NCI-H1694 treated with DMSO at 0.1 percent for 48 hours (cell line): Measurements from ENCODE around the gene BCL6.
A peak's percentile ranks its signal among the peaks of the same experiment; 100 is the strongest.

Source experiments
- DNase-seq: peaks from one replicate; lab custom pipeline; 2025; lab: John Stamatoyannopoulos, UW

BCL6 gene

GRCh38 chr3:187738331-187739093, 6.8 kb downstream of the BCL6 start:
- peak; percentile 81 for DNase-seq

DNA sequence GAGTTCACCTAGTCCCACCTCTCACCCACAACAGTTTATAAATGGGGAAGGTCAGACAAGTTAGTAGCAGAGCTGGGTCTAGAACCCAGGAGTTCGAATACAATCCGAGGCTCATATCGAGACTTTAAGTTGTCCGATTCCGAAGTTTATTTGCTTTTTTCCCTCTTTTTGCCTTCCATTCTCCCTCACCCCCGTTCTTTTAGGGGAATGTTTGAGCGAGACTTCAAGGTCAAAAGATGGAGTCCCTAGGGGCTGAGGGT, 7.3 kb downstream of the BCL6 start:
- no peak for DNase-seq

DNA sequence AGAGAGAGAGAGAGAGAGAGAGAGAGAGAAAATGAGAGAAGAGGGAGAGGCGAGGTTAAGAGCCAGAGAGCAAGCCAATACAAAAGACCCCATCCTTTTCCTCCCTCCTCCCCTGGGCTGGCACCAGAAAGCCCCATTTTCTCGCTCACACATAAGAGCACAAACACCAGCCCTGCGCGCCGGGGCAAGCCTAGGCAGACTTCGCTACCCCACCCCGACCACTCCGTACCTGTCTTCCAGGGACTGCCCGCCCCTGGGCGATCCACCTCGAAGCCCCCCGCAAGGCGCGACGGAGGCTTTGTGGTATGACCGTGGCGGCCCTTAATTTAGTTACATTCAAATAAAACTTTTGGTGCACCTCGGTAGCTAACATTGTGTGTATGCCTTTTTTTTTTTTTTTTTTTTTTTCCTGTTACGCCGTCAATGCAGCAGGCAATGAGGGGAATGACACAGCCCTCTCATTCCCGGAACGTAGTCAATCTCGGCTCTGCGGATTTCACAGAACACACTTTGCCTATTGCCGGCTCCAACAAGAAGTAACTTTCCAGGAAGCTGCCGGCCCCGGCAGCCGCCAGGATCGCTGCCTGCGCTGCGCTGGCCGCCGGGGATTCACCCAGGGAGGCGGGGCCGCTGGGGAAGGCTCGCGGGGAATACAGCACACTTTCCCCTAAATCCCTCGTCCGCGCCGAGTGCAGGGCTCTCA, 7.7 kb downstream of the BCL6 start:
- DNase-seq: no peak

- DNase-seq: no peak
Measured at GRCh38 chr3:187737006-187737367, 8.3 kb downstream of the BCL6 start.

DNA sequence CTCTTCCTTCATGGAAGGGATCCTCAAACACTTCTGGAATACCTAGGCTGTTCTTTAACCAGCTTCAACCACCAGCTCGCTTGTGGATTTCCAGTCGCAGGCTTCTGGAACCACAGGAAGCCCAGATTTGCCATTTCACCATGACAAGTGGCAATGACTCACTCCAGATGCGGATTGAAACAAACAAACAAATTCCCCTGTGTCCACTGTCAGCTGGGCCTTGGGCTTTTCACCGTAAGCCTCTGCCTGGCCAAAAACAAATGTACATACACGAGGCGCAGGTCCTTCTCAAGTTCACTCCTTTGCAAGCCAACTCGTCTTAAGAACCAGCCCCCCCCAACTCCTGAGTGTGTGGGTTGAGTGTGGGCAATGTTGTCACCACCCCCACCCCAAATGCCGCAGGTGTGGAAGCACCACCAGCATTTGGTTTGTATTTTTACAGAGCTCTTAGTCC, 8.8 kb downstream of the BCL6 start:
- no peak for DNase-seq

DNA sequence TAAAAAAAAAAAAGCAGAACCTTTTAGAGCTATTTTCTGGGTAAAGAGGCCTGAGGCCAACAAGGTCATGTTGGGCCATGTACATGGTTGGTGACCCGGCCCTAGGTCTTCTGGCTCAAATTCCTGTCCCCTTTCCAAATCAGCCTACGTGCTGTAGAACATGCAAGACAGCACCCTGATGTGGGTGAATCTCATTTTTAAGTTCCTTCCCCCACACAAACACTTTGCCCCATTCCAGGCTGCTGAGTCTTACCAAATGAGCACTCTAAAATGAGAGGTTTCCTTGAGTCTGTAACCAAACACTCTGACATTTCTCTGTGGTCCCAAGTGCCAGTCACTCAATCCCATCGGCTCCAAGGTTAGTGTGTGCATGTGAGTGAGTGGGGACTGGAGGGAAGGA, 9.4 kb downstream of the BCL6 start:
- no peak for DNase-seq

DNA sequence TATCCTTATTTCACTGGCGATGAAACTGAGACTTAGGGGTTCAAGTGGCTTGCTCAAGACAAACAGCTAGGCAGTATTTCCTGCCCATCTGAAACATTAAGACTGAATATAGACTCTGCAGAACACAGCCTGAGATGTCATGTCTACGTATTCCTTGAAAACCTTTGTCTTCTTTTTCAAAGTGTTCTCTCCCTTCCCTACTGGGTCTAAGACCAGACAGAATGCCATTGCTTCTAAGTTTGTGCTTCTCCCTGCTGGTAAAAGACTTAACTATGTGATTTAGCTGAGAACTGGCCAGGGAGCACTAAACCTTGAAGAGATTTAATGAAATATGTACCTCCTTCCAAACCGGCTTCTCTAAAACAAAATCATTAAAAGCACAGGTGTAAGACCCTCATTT, 9.9 kb downstream of the BCL6 start:
- DNase-seq: no peak

- DNase-seq: no peak
Measured at GRCh38 chr3:187734841-187735240, 10.4 kb downstream of the BCL6 start.

DNA sequence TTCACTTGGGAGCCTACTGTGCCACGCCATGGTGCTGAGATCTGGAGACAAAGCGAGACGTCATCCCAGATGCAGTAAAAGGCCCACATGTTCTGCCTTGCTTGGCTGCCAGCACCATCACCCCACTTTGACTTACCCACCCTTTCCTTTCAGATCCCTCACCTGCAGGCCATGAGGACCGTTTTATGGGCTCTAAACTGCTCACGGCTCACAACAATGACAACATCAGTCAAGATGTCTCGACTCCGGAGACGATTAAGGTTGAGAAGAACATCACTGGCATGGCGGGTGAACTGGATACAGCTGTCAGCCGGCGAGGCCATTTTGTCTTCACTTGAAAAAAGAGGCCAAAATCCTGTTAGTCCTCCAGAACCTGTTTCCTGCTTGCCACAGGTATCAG, 11.9 kb downstream of the BCL6 start:
- no peak for DNase-seq

- no peak for DNase-seq
Measured at GRCh38 chr3:187729598-187729997, 15.7 kb downstream of the BCL6 start.

DNA sequence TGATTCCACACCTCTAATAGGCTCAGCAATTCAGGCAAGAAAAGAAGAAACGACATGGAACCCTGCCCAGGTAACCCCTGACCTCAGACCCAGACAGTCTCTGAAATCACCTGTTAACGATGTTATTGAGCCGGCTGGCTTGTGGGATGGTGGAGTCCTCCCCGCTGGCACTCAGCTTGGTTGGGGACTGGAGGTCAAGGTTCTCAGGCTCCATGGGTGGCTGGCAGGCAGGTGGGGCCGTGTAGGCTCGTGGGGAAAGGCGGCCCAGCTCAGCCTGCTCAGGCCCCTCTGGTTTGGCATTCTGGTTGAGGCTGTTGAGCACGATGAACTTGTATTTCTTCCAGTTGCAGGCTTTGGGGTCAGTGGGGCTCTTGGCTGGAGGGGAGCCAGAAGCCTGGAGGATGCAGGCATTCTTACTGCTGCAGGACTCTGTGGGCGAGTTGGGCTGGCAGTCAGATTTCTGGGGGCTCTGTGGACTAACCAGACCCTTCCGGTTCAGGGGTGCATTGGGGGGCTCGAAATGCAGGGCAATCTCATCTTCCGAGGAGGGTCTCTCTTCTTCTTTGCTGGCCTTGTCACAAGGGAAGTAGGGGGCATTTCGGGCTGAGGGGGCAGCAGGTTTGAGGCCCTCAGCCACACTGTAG, 16.2 kb downstream of the BCL6 start:
- no peak for DNase-seq

GRCh38 chr3:187728248-187728647, 17.0 kb downstream of the BCL6 start:
- DNase-seq: no peak

GRCh38 chr3:187726564-187726963, 18.7 kb downstream of the BCL6 start:
- no peak for DNase-seq

GRCh38 chr3:187725653-187726370, 19.5 kb downstream of the BCL6 start:
- DNase-seq: no peak

GRCh38 chr3:187725224-187725623, 20.0 kb downstream of the BCL6 start:
- no peak for DNase-seq

DNA sequence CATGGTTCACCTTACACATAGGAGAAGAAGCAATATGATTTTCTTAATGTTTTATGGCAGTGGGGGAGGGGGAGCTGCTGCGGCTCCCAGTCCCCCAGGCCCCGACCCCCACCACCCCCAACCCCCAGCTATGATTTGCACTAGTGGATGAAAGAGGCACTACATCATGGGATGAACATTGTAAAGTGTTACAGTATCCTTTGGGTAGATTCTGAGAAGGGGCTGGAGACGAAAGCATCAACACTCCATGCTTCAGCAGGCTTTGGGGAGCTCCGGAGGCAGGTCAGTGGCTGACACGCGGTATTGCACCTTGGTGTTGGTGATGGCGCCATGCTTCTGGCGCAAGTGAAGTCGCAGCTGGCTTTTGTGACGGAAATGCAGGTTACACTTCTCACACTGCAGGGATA, 23.1 kb downstream of the BCL6 start:
- no peak for DNase-seq

DNA sequence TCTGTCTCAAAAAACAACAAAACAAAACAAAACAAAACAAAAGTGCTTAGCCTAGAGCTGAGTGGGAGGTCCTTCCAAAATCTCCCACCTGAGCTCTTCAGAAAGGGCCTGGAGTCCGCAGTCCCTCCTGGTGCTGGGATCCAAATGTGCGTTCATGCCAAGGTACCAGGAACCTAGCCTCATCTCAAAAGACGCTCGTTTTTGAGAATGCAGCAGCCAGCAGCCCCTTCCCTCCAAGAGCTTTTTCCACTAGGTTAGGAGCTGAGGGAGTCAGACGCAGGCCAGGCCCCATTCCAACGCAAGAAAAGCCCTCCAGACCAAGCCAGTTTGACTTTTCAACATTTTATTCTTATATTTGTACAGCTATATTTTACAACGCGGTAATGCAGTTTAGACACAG, 24.2 kb downstream of the BCL6 start:
- no peak for DNase-seq

- no peak for DNase-seq
Measured at GRCh38 chr3:187720337-187720670, 25.0 kb downstream of the BCL6 start.

- DNase-seq: no peak
Measured at GRCh38 chr3:187719628-187720336, 25.5 kb downstream of the BCL6 start.

- no peak for DNase-seq
Measured at GRCh38 chr3:187718802-187719201, 26.5 kb downstream of the BCL6 start.

GRCh38 chr3:187717572-187717971, 27.7 kb downstream of the BCL6 start:
- no peak for DNase-seq

DNA sequence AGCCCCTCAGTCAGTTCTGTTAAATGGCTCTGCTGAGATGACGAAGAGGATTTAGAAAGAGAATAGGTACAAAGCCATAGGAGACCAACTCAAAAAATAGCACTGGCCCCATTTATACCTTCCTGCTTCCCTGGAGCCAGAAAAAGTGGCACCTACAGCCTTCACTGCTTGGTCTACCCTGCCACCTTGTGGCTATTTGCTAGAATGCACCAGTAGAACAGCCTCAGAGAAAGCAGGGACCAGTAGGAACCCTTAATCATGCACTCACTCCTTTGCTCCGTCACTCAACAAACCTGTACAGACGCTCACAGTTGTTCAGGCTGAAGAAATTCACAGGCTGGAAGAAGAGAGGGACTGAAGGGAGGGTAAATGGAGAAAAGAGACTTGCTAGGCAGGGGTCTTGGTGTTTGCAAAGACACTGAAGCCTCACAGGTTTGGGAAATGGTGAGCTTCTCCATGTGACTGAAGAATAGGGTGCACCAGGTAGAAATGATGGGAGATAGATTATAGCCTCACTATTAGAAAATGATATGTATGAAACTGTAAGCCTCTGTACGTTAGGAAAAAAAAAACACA, 30.8 kb downstream of the BCL6 start:
- DNase-seq: peak; percentile 58
